ENCODE measurements around the gene RPL13.
A peak's percentile ranks its signal among the peaks of the same experiment; 100 is the strongest.

The RPL13 gene

DNA sequence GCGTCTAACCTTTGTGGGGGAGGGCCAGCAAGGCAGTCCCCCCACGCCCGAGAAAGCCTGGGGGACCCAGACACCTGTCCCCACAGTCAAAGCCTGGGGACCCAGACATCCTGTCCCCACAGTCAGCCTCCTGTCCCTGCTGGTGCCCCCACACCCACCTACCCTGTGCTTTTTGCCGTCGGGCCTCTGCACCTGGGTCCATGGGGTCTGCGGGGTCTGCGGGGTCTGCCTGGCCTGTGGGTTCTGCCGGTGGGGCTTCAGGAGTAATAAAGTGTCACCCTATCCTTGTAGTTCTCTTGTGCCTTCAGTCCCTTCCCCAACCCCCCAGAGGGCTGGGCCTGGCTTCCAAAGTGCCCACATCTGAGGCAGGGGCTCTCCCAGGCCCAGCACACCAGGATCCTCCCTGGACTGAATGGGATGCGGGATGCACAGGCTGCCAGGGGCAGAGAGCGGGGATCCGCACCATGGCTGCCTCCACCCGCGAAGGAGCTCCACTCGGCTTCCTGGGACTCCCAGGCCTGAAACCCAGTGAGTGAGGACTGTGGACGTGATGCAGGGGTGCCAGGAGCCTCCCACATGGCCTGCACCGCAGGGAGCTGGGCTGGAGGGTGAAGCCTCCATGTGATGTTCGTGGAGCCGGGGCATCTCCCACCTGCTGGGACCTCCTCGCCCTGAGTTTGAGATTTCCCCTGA is 36.6 kb downstream of the RPL13 start:
- DNase-seq (ENCODE audit: low read depth in 3 of 3), result no peak

DNA sequence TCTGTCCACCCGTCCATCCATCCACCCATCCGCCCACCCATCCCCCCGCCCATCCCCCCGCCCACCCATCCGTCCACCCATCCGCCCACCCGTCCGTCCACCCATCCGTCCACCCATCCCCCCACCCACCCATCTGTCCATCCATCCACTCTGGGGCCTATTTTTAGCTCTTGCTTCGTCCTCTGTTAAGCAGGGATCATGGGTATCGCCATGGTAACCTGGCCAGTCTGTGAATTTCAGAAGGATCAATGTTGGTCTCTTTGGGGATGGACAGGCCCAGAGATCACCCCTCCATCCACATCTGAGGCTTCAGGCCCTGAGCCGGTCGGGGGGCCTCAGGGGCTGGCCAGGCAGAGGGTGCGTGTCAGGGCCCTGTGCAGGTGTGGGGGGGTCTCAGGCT is 37.7 kb downstream of the RPL13 start:
- DNase-seq (ENCODE audit: low read depth in 3 of 3), result no peak

DNA sequence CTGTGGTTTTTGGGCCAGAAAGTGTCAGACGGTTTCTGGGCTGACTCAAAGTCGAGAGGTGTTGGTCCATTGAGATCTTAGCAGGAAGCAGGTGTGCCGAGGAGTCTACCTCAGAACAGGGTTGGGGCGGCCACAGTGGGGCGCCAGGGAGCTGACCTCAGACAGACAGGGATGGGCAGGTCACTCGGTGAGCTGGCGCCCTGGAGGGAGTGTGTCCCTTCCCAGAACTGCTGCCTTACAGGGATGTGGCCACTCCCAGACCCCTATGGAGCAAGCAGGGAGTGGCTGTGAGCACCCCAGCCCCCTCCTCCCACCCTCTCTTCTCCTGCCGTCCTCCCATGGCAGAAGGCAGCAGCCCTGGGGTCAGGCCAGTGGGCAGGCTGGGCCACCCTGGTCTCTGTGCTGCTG is 39.0 kb downstream of the RPL13 start:
- DNase-seq (ENCODE audit: low read depth in 3 of 3), result peak in 1 of 3 experiments; percentile 29

DNA sequence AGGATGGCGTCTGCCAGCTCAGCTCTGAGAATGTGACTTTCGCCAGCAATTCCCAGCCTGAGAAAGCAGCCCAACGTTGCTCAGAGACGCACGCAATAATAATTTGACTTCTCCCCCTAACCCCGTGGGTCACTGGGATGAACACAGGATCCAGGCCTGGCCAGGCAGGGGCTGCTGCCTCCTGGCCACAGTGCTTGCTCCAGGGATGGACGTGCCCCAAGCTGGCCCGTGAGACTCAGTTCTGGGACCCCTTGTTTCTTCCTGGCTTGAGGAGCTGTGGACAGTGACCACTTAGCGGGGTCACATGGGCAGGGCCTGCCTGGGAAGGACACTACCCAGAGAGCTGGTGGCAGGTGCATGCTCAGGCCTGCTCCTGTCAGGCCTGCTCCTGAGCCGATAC is 39.4 kb downstream of the RPL13 start:
- DNase-seq (ENCODE audit: low read depth in 3 of 3), result no peak

DNA sequence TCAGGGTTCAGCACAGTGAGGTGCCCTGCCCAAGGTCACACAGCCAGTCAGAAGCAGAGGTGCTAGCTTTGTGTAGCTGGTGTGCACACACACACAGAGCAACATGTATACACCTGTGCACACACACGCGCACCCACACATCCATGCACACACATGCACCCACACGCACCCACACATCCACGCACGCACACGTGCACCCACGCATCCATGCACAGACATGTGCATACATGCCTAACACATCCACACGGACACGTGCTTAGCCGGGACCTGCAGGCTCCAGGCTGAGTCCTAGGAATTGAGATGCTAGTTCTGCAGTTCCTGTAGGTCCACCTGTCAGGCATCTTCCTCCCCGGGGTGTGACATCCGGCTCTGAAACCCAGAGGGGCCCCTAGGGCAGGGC is 39.9 kb downstream of the RPL13 start:
- no peak for DNase-seq (ENCODE audit: low read depth in 3 of 3)

DNA sequence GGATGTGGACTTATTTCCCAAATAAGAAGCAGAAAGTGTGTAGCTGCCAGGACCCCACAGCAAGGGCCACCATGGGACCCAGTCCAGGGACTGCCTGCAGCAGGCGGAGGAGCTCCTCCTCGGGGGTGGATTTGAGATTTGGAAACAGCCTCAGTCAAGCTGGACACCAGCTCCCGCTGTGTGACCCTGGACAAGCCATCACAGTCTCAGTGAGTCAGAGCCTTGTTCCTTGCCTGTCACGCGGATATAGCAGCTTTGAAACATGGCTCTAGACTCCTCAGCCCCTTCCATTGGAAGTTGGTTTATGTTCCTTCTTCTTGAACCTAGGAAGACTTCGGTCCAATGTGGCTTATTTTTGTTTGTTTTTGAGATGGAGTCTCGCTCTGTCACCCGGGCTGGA is 40.5 kb downstream of the RPL13 start:
- DNase-seq (ENCODE audit: low read depth in 3 of 3), result no peak

DNA sequence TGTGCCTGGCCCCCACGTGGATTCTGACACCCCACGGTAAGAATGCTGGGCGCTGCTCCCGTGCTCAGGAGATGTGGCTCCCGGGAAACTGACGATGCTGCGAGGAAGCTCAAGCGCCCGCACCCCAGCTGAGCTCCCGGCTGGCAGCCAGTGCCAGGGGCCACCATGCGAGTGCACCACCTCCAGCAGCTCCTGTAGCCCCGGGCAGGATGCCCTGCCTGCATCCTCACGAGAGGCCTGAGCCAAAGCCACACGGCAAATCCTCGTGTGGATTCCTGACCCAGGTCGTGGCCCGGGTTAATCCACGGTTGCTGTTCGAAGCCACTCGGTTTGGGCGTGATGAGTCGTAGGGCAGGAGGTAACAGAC is 41.4 kb downstream of the RPL13 start:
- no peak for DNase-seq (ENCODE audit: low read depth in 3 of 3)

DNA sequence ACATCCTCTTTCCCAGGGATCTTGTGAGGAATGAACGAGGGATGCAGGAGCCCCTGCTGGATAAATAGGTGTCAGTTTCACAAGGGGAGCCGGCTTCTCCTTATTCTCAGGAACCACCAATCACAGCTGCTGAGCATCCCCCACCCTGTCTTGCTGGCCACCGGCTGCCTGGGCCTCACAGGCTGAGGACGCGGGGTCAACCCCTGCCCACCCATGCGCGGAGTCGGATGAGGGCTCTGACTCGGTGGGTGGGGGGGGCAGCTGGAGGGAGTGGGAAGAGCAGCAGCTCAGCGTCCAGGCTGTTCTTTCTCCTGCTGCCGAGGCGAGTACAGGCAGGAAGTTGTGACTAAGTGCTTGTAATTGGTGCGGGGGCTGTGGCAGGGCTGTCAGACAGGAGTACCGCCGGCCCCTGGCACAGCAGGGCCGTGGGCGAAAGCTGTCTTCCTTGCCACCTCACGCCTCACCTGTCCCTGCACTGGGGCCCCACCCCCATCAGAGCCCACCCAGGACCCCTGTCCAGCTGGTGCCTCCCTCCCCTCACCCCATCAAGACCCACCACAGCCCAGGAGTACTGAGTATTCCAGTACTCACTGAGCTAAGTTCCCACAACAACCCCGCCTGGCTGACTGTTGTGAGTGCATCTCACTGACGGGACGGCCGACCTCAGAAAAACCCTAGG is 41.9 kb downstream of the RPL13 start:
- DNase-seq (ENCODE audit: low read depth in 3 of 3), result peak; percentile 40 to 71 (median 58)

DNA sequence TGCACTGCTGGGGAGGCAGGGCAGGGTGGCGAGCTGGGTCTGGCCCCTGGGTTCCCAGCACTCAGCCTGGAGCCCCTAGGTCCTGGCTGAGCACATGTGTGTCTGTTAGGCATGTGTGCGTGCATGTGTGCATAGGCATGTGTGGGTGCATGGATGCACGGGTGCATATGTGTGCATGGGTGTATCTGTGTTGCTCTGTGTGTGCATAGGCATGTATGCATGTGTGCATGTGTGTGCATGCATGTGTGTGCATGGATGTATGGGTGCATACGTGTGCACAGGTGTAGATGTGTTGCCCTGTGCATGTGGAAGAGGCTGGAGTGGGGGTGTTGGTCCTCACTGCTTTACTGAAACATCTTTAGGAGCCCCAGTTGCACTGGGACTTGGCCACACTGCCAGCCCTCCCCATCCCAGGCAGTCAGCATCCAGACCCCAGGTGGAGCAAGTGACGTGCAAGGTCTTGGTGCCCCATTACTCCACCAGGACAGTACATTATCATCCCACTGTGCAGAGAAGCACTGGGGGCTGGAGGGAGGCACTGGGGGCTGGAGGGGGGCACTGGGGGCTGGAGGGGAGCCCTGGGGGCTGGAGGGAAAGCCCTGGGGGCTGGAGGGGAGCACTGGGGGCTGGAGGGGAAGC is 42.6 kb downstream of the RPL13 start:
- DNase-seq (ENCODE audit: low read depth in 3 of 3), result no peak

DNA sequence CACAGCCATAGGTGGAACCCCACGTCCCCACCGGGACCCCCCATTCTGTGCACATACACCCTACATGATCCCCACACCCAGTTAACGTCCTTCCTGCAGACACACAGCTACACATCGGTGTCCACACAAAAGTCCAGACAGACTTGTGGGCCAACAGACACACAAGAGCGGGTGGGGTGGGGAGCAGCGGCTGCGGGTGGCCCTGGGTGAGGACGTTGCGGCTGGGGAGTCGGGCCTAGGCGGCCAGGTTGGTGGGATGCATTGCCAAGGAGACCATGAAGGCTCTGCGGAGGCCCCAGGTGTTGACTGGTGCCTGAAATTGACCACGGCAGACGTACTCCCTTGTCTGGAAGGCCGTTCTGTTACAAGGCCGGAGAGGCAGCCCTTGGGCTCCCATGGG is 44.3 kb downstream of the RPL13 start:
- DNase-seq (ENCODE audit: low read depth in 3 of 3), result no peak

DNA sequence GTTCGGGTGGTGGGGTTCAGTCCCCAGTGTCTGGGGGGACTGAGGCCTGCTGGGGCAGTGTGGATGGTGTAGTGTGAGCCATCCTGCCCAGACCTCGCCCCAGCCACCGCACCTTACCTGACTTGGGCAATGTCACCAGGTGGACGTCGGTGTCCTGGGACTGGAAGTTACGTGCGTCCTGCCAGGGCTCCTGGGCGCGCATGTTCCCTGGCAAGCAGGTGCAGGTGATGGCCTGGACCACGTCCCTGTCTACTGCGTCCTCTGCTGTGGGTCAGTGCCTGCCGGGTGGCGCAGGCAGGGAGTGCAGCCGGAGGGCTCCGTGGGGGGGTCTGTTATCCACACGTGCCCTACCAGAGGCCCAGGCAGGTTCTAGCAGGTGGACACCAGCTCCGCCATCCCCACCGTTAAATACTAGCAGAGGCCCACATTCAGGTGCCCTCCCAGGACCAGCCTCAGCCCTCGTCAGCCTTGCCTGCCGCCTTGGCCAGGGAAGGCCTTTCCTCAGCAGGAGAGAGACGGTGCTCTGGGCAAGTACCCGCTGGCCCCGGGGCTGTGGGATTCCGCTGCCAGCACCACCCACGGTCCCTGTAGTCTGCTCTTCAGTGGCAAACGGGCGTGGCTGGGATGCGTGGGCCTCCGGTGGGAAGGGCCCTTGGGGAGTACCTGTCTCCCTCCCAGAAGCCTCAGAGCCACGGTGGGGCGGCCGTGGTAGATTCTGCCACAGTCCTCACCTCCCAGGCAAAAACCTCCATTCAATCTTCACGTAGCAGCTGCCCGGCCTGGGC is 44.9 kb downstream of the RPL13 start:
- no peak for DNase-seq (ENCODE audit: low read depth in 3 of 3)

DNA sequence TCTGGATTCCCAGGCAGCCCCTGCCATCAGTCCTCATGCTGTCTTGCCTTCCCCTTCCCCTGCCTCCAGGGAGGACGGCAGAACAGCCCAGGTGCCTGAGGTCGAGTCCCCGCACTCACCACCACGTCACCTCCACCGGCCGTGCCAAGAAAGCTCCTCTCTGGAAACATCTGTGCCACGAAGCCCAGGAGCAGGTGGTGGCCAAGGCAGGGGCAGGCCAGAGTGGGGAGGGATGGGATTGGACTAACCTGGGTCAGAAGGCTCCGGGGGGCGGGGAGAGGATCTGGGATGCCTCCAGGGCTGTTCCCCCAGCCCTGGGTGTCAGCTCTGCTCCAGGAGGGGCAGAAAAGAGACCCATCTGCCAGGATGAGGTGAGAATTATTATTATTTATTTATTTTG is 45.5 kb downstream of the RPL13 start:
- no peak for DNase-seq (ENCODE audit: low read depth in 3 of 3)

DNA sequence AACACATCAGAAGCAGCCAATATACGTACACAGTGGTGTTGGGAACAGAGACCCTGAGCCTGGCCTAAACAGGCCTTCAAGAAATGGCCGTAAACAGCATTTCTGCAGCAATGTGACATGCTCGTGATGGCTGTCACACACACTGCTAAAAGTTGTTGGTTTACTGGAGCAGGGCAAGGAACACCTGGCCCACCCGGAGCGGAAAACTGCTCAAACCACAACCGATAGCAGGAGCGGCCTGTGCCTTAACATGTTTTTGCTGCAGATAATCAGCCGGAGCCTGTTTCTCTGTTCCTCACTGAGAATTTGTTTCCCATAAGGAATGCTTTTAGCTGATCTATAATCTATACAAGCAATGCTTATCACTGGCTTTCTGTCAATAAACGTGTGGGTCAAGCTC is 47.0 kb downstream of the RPL13 start:
- no peak for DNase-seq (ENCODE audit: low read depth in 3 of 3)

DNA sequence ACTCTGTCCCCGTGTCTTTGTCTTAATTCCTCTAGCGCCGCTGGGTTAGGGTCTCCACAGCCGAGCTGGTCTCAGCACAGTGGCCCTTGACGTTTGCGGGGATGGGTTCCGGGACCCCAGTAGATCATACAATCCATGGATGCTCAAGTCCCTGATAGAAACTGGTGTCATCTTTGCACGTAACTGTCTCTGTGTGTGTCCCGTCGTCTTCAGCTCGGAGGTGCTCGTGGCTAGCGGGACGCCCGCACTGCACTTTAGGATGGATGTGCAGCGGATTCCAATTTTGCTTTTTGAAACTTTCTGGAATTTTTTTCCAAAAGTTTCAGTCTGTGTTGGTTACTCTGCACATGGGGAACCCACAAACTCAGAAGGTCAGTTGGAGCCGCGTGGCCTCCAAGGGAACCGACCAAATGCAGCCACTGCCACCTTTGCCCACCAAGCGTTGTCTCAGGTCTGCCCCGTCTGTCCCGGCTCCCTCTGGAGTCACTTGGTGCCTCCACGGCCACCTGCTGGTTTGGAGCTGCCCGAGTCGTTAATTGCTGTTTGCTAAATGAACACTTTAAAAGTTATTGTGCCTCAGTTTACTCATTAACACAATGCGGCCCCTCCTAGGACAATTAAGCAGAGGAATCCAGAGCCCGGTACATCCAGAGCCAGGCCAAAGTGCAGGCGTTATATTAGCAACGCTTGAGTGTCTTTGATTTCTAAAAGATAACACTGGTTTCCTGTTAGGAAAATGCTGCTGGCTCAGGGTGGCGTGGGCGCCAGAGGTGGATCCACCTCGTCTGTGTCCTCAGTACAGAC is 47.7 kb downstream of the RPL13 start:
- DNase-seq (ENCODE audit: low read depth in 3 of 3), result no peak

DNA sequence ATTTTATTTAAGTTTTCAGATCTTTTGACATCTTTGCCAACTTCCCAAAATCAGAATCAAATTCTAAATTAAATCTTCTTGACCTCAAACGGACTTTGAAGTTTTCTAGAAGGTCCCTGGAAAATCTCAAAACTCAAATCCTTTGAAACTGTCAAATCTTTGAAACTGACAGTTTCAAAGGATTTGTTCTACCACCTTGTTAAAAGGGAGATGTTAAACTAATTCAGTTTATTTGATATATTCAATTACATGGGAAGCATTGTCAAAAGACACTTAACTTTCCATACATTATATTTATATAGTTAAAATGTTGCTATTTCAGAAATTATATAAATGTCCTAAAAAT is 49.6 kb downstream of the RPL13 start:
- no peak for DNase-seq (ENCODE audit: low read depth in 3 of 3)

DNA sequence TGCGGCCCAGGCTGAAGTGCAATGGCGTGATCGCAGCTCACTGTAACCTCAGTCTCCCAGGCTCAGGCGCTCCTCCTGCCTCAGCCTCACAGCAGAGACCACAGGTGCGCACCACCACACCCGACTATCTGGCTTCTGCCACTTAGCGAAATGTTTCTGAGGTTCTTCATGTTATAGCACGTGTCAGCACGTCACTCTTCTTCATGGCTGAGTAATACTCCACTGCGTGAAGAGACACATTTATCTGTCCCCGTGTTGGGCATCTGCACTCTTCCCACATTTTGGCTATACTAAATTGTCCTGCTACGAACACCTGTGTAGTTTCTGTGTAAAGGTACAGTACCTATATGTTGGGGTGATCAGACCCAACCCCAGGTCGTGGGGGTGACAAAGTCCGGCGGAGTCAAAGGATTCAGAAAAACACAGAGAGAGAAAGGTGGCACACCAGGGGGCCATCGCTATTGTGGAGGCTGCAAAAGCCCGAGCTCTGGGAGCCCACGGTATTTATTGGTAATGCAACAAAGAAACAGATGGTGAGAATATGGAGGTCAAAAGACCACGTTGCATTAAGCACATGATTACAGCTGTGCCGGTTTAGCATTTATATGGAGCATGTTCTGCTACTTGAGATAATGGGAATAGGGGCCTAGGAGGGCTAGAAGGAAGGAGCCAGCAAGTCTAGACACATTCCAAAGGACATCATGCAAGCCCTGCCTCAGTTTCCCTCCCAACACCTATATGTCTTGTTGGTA is 52.1 kb downstream of the RPL13 start:
- DNase-seq (ENCODE audit: low read depth in 3 of 3), result no peak

DNA sequence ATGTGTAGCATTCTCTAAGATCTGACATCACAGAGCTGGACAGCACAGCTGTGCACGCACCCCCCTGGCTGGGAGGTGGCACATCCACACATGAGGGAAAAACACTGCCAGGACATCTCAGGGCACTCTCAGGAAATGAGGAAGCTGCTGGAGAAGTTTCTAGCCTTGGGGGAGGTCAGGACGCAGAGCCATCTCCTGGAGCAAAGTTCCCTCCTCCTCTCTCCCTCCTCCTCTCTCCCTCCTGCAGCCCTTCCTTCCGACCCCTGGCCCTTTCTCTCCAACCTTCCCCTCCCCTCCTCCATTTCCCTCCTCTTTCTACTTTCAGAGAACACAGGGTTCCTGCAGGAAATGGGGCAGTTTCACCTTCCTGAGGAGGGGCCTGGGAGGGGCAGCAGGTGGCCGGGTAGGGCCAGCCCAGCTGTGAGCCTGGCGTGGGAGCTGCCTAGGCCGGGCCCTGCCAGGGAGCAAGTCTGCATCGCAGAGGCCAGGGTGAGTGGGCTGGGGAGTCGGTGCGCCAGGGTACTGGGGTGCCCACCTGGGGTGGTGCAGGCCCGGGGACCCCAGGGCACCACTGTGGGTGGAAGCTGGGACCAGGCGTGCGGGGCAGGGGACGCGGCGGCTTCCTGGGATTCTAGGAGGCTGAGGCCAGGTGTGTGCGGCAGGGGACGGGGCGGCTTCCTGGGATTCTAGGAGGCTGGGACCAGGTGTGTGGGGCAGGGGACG is 52.9 kb downstream of the RPL13 start, which contains the start of gene DPEP1:
Gene DPEP1 (plus strand): TSS at position 412 of the 723 bp plus-strand sequence. CDS start 16,769 bp downstream, outside the sequence.
- no peak for DNase-seq (ENCODE audit: low read depth in 3 of 3)

DNA sequence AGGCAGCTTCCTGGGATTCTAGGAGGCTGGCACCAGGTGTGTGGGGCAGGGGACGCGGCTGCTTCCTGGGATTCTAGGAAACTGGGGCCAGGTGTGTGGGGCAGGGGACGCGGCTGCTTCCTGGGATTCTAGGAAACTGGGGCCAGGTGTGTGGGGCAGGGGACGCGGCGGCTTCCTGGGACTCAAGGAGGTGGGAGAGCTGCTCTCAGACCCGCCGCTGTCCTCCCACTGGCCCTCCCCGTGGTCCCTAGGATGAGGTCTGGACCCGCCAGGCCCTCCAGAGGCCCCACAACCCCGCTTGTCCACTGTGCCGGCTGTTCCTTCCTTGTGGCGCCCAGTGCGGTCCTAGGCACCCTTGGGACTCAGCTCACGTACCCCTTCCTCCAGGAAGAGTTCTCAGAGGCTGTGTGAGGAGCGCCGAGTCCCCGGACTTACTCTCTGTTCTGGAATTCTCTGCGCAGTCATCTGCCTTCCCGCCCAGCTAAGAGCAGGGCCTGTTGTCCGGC is 53.5 kb downstream of the RPL13 start:
- no peak for DNase-seq (ENCODE audit: low read depth in 3 of 3)
